ENCODE measurements around the gene KCNH3. TPM values are rescaled to one million over a fixed set of nuclear protein-coding genes. Genes with fewer than 3 reads are reported as not detected.
"Not testable (repeated sequence)": the region's sequence is repeated elsewhere in the genome, so short reads cannot be mapped to it uniquely, and the experiment has no call there.

The KCNH3 gene
- total and polyA plus RNA-seq, 4 experiments from 2014 or later, result 0.97 to 2.4 (median 1.4) TPM

GRCh38 chr12:49525942-49526341, 12.9 kb upstream of the KCNH3 start:
- Histone ChIP-seq H3K27me3 (ENCODE audit: insufficient read depth, low read length) (no peaks in the 10 kb centered on the region), H3K4me3 (ENCODE audit: low read length in 2 of 2) (no peak overlapping the region), H3K27ac (ENCODE audit: low read depth, low read length) (no peak overlapping the region), H3K4me1 (ENCODE audit: insufficient read depth, low read length) (no peaks in the 10 kb centered on the region), H3K36me3 (ENCODE audit: insufficient read depth, low read length) (peaks cover 5% of the 10 kb centered on the region), H3K9me3 (ENCODE audit: control insufficient read depth in 1 of 2, low read length in 2 of 2) (no peaks in the 10 kb centered on the region)
- intact Hi-C loops (cut with micrococcal nuclease), result no loop called here
- Mint-ChIP-seq H3K27ac (no peak overlapping the region), H3K9me3 (peaks cover 0 to 2% (median 0%) of the 10 kb centered on the region in 8 donors), H3K27me3 (no peaks in the 10 kb centered on the region), H3K4me3 (no peak overlapping the region), H3K36me3 (peaks cover 16 to 22% of the 10 kb centered on the region in 2 donors), H3K4me1 (peaks cover 0 to 1% (median 0%) of the 10 kb centered on the region in 4 donors)
- DNase-seq, result no peak
- CTCF ChIA-PET (ENCODE audit: partially characterized antibody), result interaction anchor here (1.6 kb wide), 1 partner anchor 12 kb away, joined by 8 read pairs; no protein-coding TSS in a partner anchor
- POLR2A ChIA-PET (ENCODE audit: partially characterized antibody), result no interaction called here

GRCh38 chr12:49527361-49528130, 11.3 kb upstream of the KCNH3 start:
- intact Hi-C loops (cut with micrococcal nuclease), result no loop called here
- Histone ChIP-seq H3K4me3 (ENCODE audit: low read length in 2 of 2) (no peak overlapping the region), H3K4me1 (ENCODE audit: insufficient read depth, low read length) (no peaks in the 10 kb centered on the region), H3K27me3 (ENCODE audit: insufficient read depth, low read length) (no peaks in the 10 kb centered on the region), H3K36me3 (ENCODE audit: insufficient read depth, low read length) (peaks cover 5% of the 10 kb centered on the region), H3K9me3 (ENCODE audit: control insufficient read depth in 1 of 2, low read length in 2 of 2) (no peaks in the 10 kb centered on the region), H3K27ac (ENCODE audit: low read depth, low read length) (no peak overlapping the region)
- no peaks in the 10 kb centered on the region for H3K27me3 Mint-ChIP-seq
- no peak overlapping the region for H3K4me3 Mint-ChIP-seq
- peaks cover 0 to 1% (median 0%) of the 10 kb centered on the region in 4 donors for H3K4me1 Mint-ChIP-seq
- ChIA-PET POLR2A (ENCODE audit: partially characterized antibody) (no interaction called here), CTCF (ENCODE audit: partially characterized antibody) (interaction anchor here (1.3 to 1.9 kb wide), 2 partner anchors 14 to 169 kb away, joined by 4 to 7 read pairs; no protein-coding TSS in a partner anchor)
- DNase-seq, result no peak
- H3K36me3 Mint-ChIP-seq, result peaks cover 14 to 21% of the 10 kb centered on the region in 2 donors
- peaks cover 0 to 2% (median 0%) of the 10 kb centered on the region in 8 donors for H3K9me3 Mint-ChIP-seq
- no peak overlapping the region for H3K27ac Mint-ChIP-seq

- ChIA-PET CTCF (ENCODE audit: partially characterized antibody) (interaction anchor here (1.0 kb wide), 1 partner anchor 23 kb away, joined by 3 read pairs; no protein-coding TSS in a partner anchor), POLR2A (ENCODE audit: partially characterized antibody) (no interaction called here)
- H3K36me3 Mint-ChIP-seq, result peaks cover 12 to 15% of the 10 kb centered on the region in 2 donors
- Histone ChIP-seq H3K27me3 (ENCODE audit: insufficient read depth, low read length) (no peaks in the 10 kb centered on the region), H3K4me1 (ENCODE audit: insufficient read depth, low read length) (no peaks in the 10 kb centered on the region), H3K9me3 (ENCODE audit: control insufficient read depth in 1 of 2, low read length in 2 of 2) (no peaks in the 10 kb centered on the region), H3K27ac (ENCODE audit: low read depth, low read length) (no peak overlapping the region), H3K36me3 (ENCODE audit: insufficient read depth, low read length) (peaks cover 5% of the 10 kb centered on the region), H3K4me3 (ENCODE audit: low read length in 2 of 2) (no peak overlapping the region)
- peaks cover 0 to 1% (median 0%) of the 10 kb centered on the region in 4 donors for H3K4me1 Mint-ChIP-seq
- no peaks in the 10 kb centered on the region for H3K27me3 Mint-ChIP-seq
- no peak overlapping the region for H3K4me3 Mint-ChIP-seq
- no peak for DNase-seq
- intact Hi-C loops (cut with micrococcal nuclease), result no loop called here
- H3K9me3 Mint-ChIP-seq, result peaks cover 0 to 2% (median 0%) of the 10 kb centered on the region in 8 donors
- peak overlapping the region in 1 of 7 donors; percentile 32 for H3K27ac Mint-ChIP-seq
Observed at GRCh38 chr12:49529414-49529813, 9.4 kb upstream of the KCNH3 start.

- Histone ChIP-seq H3K4me1 (ENCODE audit: insufficient read depth, low read length) (no peaks in the 10 kb centered on the region), H3K4me3 (ENCODE audit: low read length in 2 of 2) (no peak overlapping the region), H3K9me3 (ENCODE audit: control insufficient read depth in 1 of 2, low read length in 2 of 2) (no peaks in the 10 kb centered on the region), H3K27ac (ENCODE audit: low read depth, low read length) (no peak overlapping the region), H3K27me3 (ENCODE audit: insufficient read depth, low read length) (no peaks in the 10 kb centered on the region), H3K36me3 (ENCODE audit: insufficient read depth, low read length) (no peaks in the 10 kb centered on the region)
- Mint-ChIP-seq H3K36me3 (no peaks in the 10 kb centered on the region), H3K27ac (no peak overlapping the region), H3K4me1 (peaks cover 0 to 1% (median 0%) of the 10 kb centered on the region in 4 donors), H3K4me3 (no peak overlapping the region), H3K9me3 (peaks cover 0 to 2% (median 0%) of the 10 kb centered on the region in 8 donors), H3K27me3 (peaks cover 0 to 2% of the 10 kb centered on the region in 2 donors)
- intact Hi-C loops (cut with micrococcal nuclease), result no loop called here
- no peak for DNase-seq
- POLR2A ChIA-PET (ENCODE audit: partially characterized antibody), result interaction anchor here (1.0 kb wide), 1 partner anchor 19 kb away, joined by 3 read pairs; no protein-coding TSS in a partner anchor
- CTCF ChIA-PET (ENCODE audit: partially characterized antibody), result interaction anchor here (1.4 to 1.5 kb wide), 2 partner anchors 18 to 173 kb away, joined by 4 to 5 read pairs; no protein-coding TSS in a partner anchor
Observed at GRCh38 chr12:49531745-49532144, 7.1 kb upstream of the KCNH3 start.

GRCh38 chr12:49533331-49533730, 5.5 kb upstream of the KCNH3 start:
- no peak overlapping the region for H3K27ac Mint-ChIP-seq
- H3K27me3 Mint-ChIP-seq, result peaks cover 0 to 2% of the 10 kb centered on the region in 2 donors
- H3K4me1 ChIP-seq (ENCODE audit: insufficient read depth, low read length), result peaks cover 10% of the 10 kb centered on the region
- ChIA-PET POLR2A (ENCODE audit: partially characterized antibody) (interaction anchor here (1.5 kb wide), 1 partner anchor 167 kb away, joined by 4 read pairs; the partner anchor contains the start of gene SPATS2), CTCF (ENCODE audit: partially characterized antibody) (interaction anchor here (1.4 to 1.5 kb wide), 2 partner anchors 19 to 175 kb away, joined by 4 to 5 read pairs; no protein-coding TSS in a partner anchor)
- DNase-seq, result no peak
- H3K4me3 Mint-ChIP-seq, result no peak overlapping the region
- intact Hi-C loops (cut with micrococcal nuclease), result no loop called here
- peaks cover 0 to 6% (median under 1%) of the 10 kb centered on the region in 4 donors for H3K4me1 Mint-ChIP-seq
- H3K4me3 ChIP-seq (ENCODE audit: low read length in 2 of 2), result no peak overlapping the region
- H3K36me3 ChIP-seq (ENCODE audit: insufficient read depth, low read length), result no peaks in the 10 kb centered on the region
- H3K9me3 Mint-ChIP-seq, result no peaks in the 10 kb centered on the region
- no peak overlapping the region for H3K27ac ChIP-seq (ENCODE audit: low read depth, low read length)
- no peaks in the 10 kb centered on the region for H3K36me3 Mint-ChIP-seq
- H3K27me3 ChIP-seq (ENCODE audit: insufficient read depth, low read length), result no peaks in the 10 kb centered on the region
- H3K9me3 ChIP-seq (ENCODE audit: control insufficient read depth in 1 of 2, low read length in 2 of 2), result no peaks in the 10 kb centered on the region

GRCh38 chr12:49534122-49534521, 4.7 kb upstream of the KCNH3 start:
- H3K9me3 Mint-ChIP-seq; H3K36me3 Mint-ChIP-seq; H3K9me3 ChIP-seq (ENCODE audit: control insufficient read depth in 1 of 2, low read length in 2 of 2); H3K27me3 ChIP-seq (ENCODE audit: insufficient read depth, low read length); H3K4me1 Mint-ChIP-seq; H3K36me3 ChIP-seq (ENCODE audit: insufficient read depth, low read length); POLR2A ChIA-PET (ENCODE audit: partially characterized antibody); H3K27me3 Mint-ChIP-seq; H3K4me3 ChIP-seq (ENCODE audit: low read length in 2 of 2); DNase-seq; intact Hi-C loops (cut with micrococcal nuclease); H3K27ac ChIP-seq (ENCODE audit: low read depth, low read length); H3K4me3 Mint-ChIP-seq: not testable (repeated sequence)
- H3K27ac Mint-ChIP-seq, result peak overlapping the region in 1 of 7 donors; percentile 62
- CTCF ChIA-PET (ENCODE audit: partially characterized antibody), result interaction anchor here (1.3 kb wide), 1 partner anchor 16 kb away, joined by 3 read pairs; no protein-coding TSS in a partner anchor
- H3K4me1 ChIP-seq (ENCODE audit: insufficient read depth, low read length), result peaks cover 10% of the 10 kb centered on the region

GRCh38 chr12:49534731-49535278, 4.0 kb upstream of the KCNH3 start:
- Histone ChIP-seq H3K9me3 (ENCODE audit: control insufficient read depth in 1 of 2, low read length in 2 of 2) (no peaks in the 10 kb centered on the region), H3K27ac (ENCODE audit: low read depth, low read length) (no peak overlapping the region), H3K4me1 (ENCODE audit: insufficient read depth, low read length) (peaks cover 16% of the 10 kb centered on the region), H3K4me3 (ENCODE audit: low read length in 2 of 2) (no peak overlapping the region), H3K27me3 (ENCODE audit: insufficient read depth, low read length) (no peaks in the 10 kb centered on the region), H3K36me3 (ENCODE audit: insufficient read depth, low read length) (no peaks in the 10 kb centered on the region)
- Mint-ChIP-seq H3K27ac (no peak overlapping the region), H3K27me3 (peaks cover 0 to 2% of the 10 kb centered on the region in 2 donors), H3K9me3 (no peaks in the 10 kb centered on the region), H3K4me3 (no peak overlapping the region), H3K4me1 (peaks cover 0 to 10% (median 4%) of the 10 kb centered on the region in 4 donors), H3K36me3 (no peaks in the 10 kb centered on the region)
- intact Hi-C loops (cut with micrococcal nuclease), result no loop called here
- no peak for DNase-seq
- POLR2A ChIA-PET (ENCODE audit: partially characterized antibody), result no interaction called here
- CTCF ChIA-PET (ENCODE audit: partially characterized antibody), result interaction anchor here (1.3 to 2.2 kb wide), 2 partner anchors 16 to 19 kb away, joined by 3 to 7 read pairs; no protein-coding TSS in a partner anchor
